ENCODE results near the gene SGCA. TPM values are rescaled to one million over a fixed set of nuclear protein-coding genes. Genes with fewer than 3 reads are reported as not detected.

The SGCA gene
- total and polyA plus RNA-seq, 2 experiments from 2014 or later = 0.19 TPM; not detected in 1

- Mint-ChIP-seq H3K27ac (no peak overlapping the region), H3K4me1 (peaks cover 77% of the 10 kb centered on the region), H3K4me3 (no peak overlapping the region; the same call in 2 of the 3 replicates), H3K36me3 (ENCODE audit: low read depth) (no peaks in the 10 kb centered on the region), H3K9me3 (no peaks in the 10 kb centered on the region; the same call in 2 of the 3 replicates), H3K27me3 (ENCODE audit: insufficient read depth, low read depth, poor library complexity) (peaks cover 37% of the 10 kb centered on the region)
- no peak overlapping the region for H3K27ac ChIP-seq (ENCODE audit: low read depth)
- no peaks in the 10 kb centered on the region for H3K9me2 ChIP-seq (ENCODE audit: insufficient read depth)
- H3F3A ChIP-seq (replicated peaks; ENCODE audit: low read depth) = 0 out of 2 replicates have a peak, but pooled peaks cover 5% of the 10 kb centered on the region
- H3K4me3 ChIP-seq = peak overlapping the region; percentile 32; the same call in 1 of the 2 replicates
- TF ChIP-seq ZNF462 (CRISPR knock-in tag; IDR thresholded peaks at IDR 0.05) (no peak), ZNF114 (CRISPR knock-in tag; IDR thresholded peaks at IDR 0.05) (no peak), REST (IDR thresholded peaks at IDR 0.05; ENCODE audit: unreplicated experiment) (no peak), ETS1 (IDR thresholded peaks at IDR 0.05) (no peak), NANOG (IDR thresholded peaks at IDR 0.05; ENCODE audit: borderline replicate concordance) (no peak), JUNB (IDR thresholded peaks at IDR 0.05; ENCODE audit: unreplicated experiment) (no peak), EZH2 (IDR thresholded peaks at IDR 0.05; ENCODE audit: low read depth, unreplicated experiment) (no peak), CTCF (conservative IDR thresholded peaks at IDR 0.05; ENCODE audit: low read depth in 2 of 2) (no peak), STAT1 (IDR thresholded peaks at IDR 0.05; ENCODE audit: unreplicated experiment) (no peak), POLR2AphosphoS5 (IDR thresholded peaks at IDR 0.05; ENCODE audit: low read depth) (no peak)
- no peaks in the 10 kb centered on the region for H3K36me3 ChIP-seq (ENCODE audit: insufficient read depth)
- peak overlapping the region; percentile 74 for H3K4me2 ChIP-seq
- DNase-seq (ENCODE audit: low spot score) = peak; percentile 80
- peaks cover 7% of the 10 kb centered on the region; the same call in 1 of the 2 replicates for H3K27me3 ChIP-seq (ENCODE audit: insufficient read depth)
- peak; percentile 38 for ATAC-seq
- H4K20me1 ChIP-seq (replicated peaks; ENCODE audit: insufficient read depth) = no peaks in the 10 kb centered on the region
- H2AFZ ChIP-seq = peak overlapping the region; percentile 95
- peaks cover 46% of the 10 kb centered on the region for H3K4me1 ChIP-seq (ENCODE audit: insufficient read depth)
- H3K79me2 ChIP-seq (replicated peaks; ENCODE audit: insufficient read depth) = no peaks in the 10 kb centered on the region
These were observed 43.9 kb downstream of the SGCA start for GRCh38 chr17:50209472-50210239.

All from GM23338 (cell line).